Kidney (tissue), 14 donors: ENCODE measurements around the gene GLI1. TPM values are rescaled to one million over a fixed set of nuclear protein-coding genes. Genes with fewer than 3 reads are reported as not detected.

Experiments used
- DNase-seq, 5 donors: peaks; one replicate each; pipeline ENCODE4 v3.0.0-alpha.2; 2013 to 2020
- FAIRE-seq: peaks from 2 replicates; lab custom pipeline; 2012; peaks lifted over from hg19 to GRCh38; lab: Jason Lieb, UNC
- H3K27ac ChIP-seq, 2 donors: one replicate each; pipeline ENCODE4 v1.7.0; 2013; ENCODE audit warnings: low read depth in 2 of 2, low read length in 2 of 2, inconsistent platforms in 1 of 2
- H3K27me3 ChIP-seq: one replicate; pipeline ENCODE4 v1.7.1; 2013; ENCODE audit warnings: low read length, inconsistent platforms; ENCODE audit not compliant: control insufficient read depth, insufficient read depth
- H3K36me3 ChIP-seq, 3 donors: one replicate each; pipeline versions ENCODE4 v1.7.0 to v1.7.1; 2013; ENCODE audit warnings: low read length in 3 of 3, control low read depth in 1 of 3, inconsistent platforms in 1 of 3; ENCODE audit not compliant: insufficient read depth in 3 of 3, control insufficient read depth in 2 of 3
- H3K4me1 ChIP-seq, 3 donors: one replicate each; pipeline versions ENCODE4 v1.7.0 to v1.7.1; 2013; ENCODE audit warnings: low read length in 3 of 3, inconsistent platforms in 1 of 3, low read depth in 1 of 3; ENCODE audit not compliant: control insufficient read depth in 2 of 3, insufficient read depth in 2 of 3
- H3K4me3 ChIP-seq, 3 donors: one replicate each; pipeline versions ENCODE4 v1.7.0 to v1.8.1; 2013; ENCODE audit warnings: low read length in 3 of 3, control low read depth in 1 of 3, inconsistent platforms in 1 of 3
- H3K9ac ChIP-seq, 3 donors: one replicate each; pipeline versions ENCODE4 v1.7.0 to v1.7.1; 2013; ENCODE audit warnings: low read length in 3 of 3, control low read depth in 1 of 3, inconsistent platforms in 1 of 3
- H3K9me3 ChIP-seq, 3 donors: one replicate each; pipeline versions ENCODE4 v1.7.0 to v1.7.1; 2013; ENCODE audit warnings: low read length in 3 of 3, control low read depth in 1 of 3, inconsistent platforms in 1 of 3; ENCODE audit not compliant: control insufficient read depth in 2 of 3, insufficient read depth in 1 of 3
- CTCF ChIP-seq: IDR thresholded peaks from 3 replicates; pipeline ENCODE4 v1.5.1; 2012; ENCODE audit warnings: mild to moderate bottlenecking, moderate library complexity, borderline replicate concordance; ENCODE audit not compliant: insufficient read depth; ENCODE audit errors: extremely low read depth
- intact Hi-C: fragments of 100-400 bp; cut with DNase I; formaldehyde crosslinking; loops from one replicate; pipeline ENCODE4 v1.11.1; 2022
- polyA plus RNA-seq: library from polyadenylated mRNA; stranded (reverse); fragments of 350-450 nt; fragmentation: Illumina TruSeq; extraction: RNeasy Lipid Tissue Mini Kit (QIAGEN cat#74804); gene quantifications from one replicate; pipeline ENCODE4 v1.2.3, GENCODE V29; 2014; ENCODE audit warnings: low read depth, low replicate concordance; ENCODE audit not compliant: insufficient read depth
- total RNA-seq: library from RNA; stranded (reverse); fragmentation: NEBNext Ultra II Directional; extraction: Animal tissue kit (Norgen Biotek cat#: 25700); gene quantifications from one replicate; pipeline ENCODE4 v1.2.1, GENCODE V29; 2021
- donor health status: control.
- donor health status: control.
- donor health status: control.
- donor health status: control.
- donor health status: control.
- donor health status: DM: yes; HTN: yes; CAD: no.
- donor health status: Normal renal cell carcinoma (clear cell type).

The GLI1 gene
- total and polyA plus RNA-seq, 2 donors from 2014 or later: 1.4 to 2.8 TPM

GRCh38 chr12:57454566-57455373, 4.8 kb upstream of the GLI1 start, which contains the start of gene INHBE:
INHBE (plus strand) TSS chr12:57455307; CDS start chr12:57455537, 230 bp downstream.
- DNase-seq: peak in 4 of 5 donors; percentile 67 to 74 (median 70)
- no peak for TF ChIP-seq CTCF
- Histone ChIP-seq H3K36me3 (no peaks in the 10 kb centered on the region), H3K27me3 (no peaks in the 10 kb centered on the region), H3K4me3 (no peak within 1 kb of the TSS), H3K9ac (no peak within 1 kb of the TSS), H3K4me1 (peaks cover 0 to 9% (median 5%) of the 10 kb centered on the region in 3 donors), H3K9me3 (no peaks in the 10 kb centered on the region), H3K27ac (peak within 1 kb of the TSS in 1 of 2 donors; percentile 38)
- intact Hi-C loops: loop anchor here (10.0 kb wide), 1 partner anchor 190 kb away; no protein-coding TSS in a partner anchor
- no peak for FAIRE-seq

GRCh38 chr12:57455374-57456144, 4.0 kb upstream of the GLI1 start:
- FAIRE-seq: no peak
- no peak overlapping the region for H3K9ac ChIP-seq

GRCh38 chr12:57456145-57456700, 3.4 kb upstream of the GLI1 start:
- Histone ChIP-seq H3K27ac (no peak overlapping the region), H3K9ac (no peak overlapping the region), H3K36me3 (no peaks in the 10 kb centered on the region), H3K9me3 (no peaks in the 10 kb centered on the region), H3K4me1 (peaks cover 0 to 12% (median 9%) of the 10 kb centered on the region in 3 donors), H3K4me3 (no peak overlapping the region), H3K27me3 (no peaks in the 10 kb centered on the region)
- peak; percentile 61 for TF ChIP-seq CTCF
- intact Hi-C loops: loop anchor here (10.0 kb wide), 1 partner anchor 191 kb away; no protein-coding TSS in a partner anchor
- FAIRE-seq (no peak), DNase-seq (peak in 4 of 5 donors; percentile 61 to 87 (median 69))

More at GRCh38 chr12:57455374-57456144, 4.0 kb upstream of the GLI1 start:
- no peaks in the 10 kb centered on the region for H3K9me3 ChIP-seq
- TF ChIP-seq CTCF: no peak
- peak overlapping the region in 1 of 2 donors; percentile 23 for H3K27ac ChIP-seq
- peaks cover 0 to 9% (median 7%) of the 10 kb centered on the region in 3 donors for H3K4me1 ChIP-seq
- no peaks in the 10 kb centered on the region for H3K27me3 ChIP-seq
- no peak for DNase-seq
- no peak overlapping the region for H3K4me3 ChIP-seq
- intact Hi-C loops: loop anchor here (10.0 kb wide), 1 partner anchor 191 kb away; no protein-coding TSS in a partner anchor
- no peaks in the 10 kb centered on the region for H3K36me3 ChIP-seq
